ENCODE data around the gene RASGRF2.

- TF ChIP-seq ZNF384 (IDR thresholded peaks at IDR 0.05) = no peak
- TF ChIP-seq FOXM1 (IDR thresholded peaks at IDR 0.05; ENCODE audit: borderline replicate concordance) = no peak
- no peak for TF ChIP-seq ELF4 (IDR thresholded peaks at IDR 0.05)
- TF ChIP-seq HDGF (IDR thresholded peaks at IDR 0.05; ENCODE audit: borderline replicate concordance) = no peak
- no peak for TF ChIP-seq FOXK2 (IDR thresholded peaks at IDR 0.05)
- TF ChIP-seq TARDBP (IDR thresholded peaks at IDR 0.05) = no peak
- no peak for TF ChIP-seq NFRKB (IDR thresholded peaks at IDR 0.05)
Measured at GRCh38 chr5:81242906-81243436, 282.8 kb downstream of the RASGRF2 start.

Data from HEK293T (cell line).